GM19328 (cell line): Measurements from ENCODE around the gene NIM1K.
A peak's percentile ranks its signal among the peaks of the same experiment; 100 is the strongest.
"Not testable (repeated sequence)": the region's sequence is repeated elsewhere in the genome, so short reads cannot be mapped to it uniquely, and the experiment has no call there.

Experiments
- ATAC-seq: cut with Tn5 transposase; IDR thresholded peaks from one replicate; pipeline ENCODE4 v1.9.1; 2021; ENCODE audit warnings: mild to moderate bottlenecking, moderate library complexity; ENCODE audit not compliant: unreplicated experiment

NIM1K gene

DNA sequence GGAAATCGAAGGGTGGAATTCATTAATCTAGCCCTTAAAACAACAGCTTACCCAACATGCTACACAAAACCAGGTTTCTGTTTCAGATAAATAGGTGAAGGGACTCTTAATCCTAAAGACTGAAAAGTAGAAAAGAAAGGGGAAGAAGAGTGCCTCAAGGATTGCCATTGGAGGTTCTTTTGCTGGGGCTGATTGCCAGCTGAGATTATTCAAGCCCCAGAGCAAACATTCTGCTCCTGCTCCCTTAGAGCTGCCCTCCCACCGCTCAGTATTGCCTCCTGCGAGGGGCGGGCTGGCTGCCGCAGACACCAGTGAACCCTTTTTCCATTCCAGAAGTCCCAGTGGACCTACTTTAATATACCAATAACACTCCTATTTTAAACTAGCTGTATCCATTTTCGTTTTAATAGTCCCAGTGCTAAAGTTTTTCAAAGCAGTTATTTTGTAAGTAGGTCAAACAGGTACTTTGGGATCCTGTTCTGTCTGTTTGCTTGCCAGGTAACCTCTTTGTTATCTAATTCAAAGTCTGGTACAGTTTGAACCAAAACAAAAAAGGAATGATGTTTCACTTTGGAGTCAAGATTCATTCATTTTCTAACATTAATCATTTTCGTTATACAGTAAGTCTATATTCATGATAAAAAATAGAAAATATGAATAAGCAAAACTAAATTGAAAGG lies 82.5 kb downstream of the NIM1K start:
- no peak for ATAC-seq

DNA sequence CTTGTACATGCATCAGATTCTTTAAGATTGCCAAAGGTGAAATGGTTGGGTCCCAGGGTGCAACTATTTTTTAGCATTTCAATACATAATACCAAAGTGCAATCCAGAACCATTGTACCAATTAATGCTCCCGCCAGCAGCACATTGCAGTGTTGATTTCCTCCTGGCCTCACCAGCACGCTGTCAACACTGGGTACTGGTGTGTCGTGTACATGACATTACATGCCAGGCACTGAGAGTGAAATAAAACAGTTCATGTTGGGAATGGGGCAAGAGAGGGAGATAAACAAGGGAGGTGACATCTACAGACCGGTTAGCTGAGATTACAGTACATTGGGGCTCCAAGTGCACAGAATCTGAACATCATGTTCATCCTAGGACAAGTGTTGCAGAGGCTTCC lies 83.4 kb downstream of the NIM1K start:
- no peak for ATAC-seq

DNA sequence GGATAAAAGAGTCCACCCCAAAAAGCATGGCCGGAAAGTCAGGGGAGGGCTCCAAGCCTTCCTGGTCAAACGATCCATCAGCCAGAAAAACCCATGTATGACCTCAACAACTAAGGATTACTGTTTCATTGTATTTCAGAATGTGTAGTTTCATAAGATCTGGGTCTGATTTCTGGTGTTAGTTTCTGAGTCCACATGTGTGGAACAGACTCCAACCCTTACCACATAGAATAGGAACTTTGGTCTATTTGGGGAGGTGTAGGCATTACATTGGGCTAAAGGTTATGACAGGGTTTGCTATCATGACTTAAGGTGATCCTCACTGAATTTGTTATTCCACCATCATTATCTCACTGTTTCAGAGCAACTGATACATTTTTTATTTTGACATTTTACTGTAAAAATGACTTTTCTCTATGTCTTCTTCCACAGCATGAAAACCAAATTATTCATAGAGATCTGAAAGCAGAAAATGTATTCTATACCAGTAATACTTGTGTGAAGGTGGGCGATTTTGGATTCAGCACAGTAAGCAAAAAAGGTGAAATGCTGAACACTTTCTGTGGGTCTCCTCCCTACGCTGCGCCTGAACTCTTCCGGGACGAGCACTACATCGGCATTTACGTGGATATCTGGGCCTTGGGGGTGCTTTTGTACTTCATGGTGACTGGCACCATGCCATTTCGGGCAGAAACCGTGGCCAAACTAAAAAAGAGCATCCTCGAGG lies 87.7 kb downstream of the NIM1K start:
- ATAC-seq = no peak

DNA sequence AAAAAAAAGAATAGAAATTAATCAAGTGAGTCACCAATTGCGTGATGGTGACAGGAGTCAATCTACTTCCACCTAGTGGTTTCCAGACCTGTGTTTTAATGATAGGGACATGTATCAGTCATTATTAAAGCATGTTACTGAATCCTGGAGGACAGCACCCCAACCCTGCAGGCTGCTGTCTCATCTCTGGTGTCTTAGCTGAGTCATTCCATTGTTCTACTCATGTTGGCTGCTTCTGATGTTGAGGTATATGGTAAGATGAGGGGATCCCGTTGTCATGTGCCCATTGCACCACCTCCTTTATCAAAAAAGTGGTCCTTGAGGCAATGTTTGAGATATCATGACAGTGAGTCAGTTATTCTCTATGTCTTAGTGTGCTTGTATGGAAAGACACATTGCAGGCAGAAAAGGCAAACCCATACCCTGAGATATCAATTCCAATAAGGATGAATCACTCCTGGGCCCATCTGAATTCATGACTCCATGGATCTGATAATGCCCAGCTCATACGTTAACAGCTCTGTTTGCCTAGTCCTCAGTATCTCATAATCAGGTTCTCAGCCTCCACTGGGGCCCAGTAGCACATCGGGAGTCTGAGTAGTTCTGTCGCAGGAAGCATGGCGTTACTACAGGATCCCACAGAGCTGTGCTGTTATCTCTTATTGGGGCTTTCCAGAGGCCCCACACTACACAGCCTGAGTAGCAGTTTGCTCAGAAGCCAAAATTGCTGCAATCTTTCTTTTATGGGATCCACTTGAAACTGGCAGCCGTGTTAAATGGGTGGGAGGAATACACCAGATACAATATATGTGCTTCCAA lies 90.0 kb downstream of the NIM1K start:
- no peak for ATAC-seq

DNA sequence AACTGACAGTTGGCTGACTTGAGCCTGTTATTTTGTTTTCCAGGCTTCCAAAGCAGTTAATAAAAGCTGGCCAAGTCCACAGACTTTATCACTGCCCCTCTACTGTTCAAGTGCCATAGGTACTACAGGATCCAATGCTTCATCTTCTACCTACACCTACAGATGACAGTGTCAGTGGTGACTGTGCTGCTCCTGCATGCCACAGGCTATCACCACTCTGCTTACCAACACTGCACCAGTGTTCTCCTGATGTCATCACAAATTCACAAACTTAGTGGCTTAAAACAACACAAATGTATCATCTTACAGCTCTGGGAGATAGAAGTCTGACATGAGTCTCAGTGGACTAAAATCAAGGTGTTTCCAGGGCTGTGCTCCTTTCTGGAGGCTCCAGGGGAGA lies 94.6 kb downstream of the NIM1K start:
- ATAC-seq = no peak

DNA sequence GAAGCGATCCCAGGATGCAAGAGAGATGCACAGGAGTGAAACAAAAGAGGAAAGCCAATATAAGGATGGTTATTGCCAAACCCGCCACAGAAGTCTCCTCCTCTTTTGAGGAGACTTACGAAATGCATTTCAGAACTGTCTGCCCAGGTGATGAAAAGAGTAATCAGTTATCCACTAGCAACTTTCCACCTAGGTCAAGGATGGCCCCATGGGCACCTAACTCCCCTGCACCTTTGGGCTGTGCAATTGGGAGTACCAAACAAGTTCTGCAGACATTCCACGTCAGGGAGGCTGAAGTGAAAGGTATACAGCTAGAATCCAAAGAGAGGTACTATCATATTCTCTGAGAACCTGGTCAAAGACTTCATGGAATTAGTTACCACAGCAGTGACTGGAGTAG lies 95.5 kb downstream of the NIM1K start:
- ATAC-seq = no peak

DNA sequence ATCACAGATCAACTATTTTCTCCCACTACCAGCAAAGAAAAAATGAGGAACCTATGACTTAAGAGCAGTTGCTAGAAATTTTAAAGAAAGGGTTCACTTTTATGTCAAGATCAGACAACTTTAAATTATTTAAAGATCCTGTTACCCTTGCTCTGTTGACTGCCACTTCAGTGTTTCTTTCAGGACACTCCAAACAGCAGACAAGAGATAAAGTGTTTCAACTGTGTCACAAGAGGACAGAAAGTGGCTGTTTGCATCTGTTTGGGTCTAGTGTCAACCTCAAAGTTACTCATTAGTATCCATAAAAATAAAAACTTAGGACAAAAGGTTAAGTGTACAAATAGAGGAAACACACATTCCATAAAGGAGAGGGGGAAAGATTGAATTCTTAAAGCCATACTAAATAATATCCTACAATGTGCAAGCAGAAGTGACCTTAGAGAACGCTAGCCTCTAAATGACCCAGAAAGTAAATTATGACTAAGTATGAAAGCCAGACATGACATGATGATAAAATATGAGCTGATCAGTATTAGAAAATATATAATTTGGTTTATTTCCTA lies 96.3 kb downstream of the NIM1K start:
- ATAC-seq = no peak

DNA sequence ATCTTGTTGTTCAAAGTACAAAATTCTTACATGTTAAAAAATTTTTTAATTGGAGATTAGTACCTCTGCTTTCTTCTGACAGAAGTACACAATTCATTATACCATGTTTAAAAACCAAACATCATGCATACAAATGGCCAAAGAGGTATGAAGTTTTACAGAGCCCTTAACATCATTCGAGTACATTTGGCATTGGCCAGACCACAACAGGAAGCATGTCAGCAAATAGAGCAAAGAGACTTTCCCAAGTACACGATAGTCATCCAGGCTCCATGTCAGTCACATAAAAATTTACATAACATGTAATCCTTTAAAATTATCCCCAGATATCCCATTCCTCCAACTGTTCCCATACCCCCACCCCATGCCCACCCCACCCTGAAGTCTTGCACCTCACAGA lies 98.7 kb downstream of the NIM1K start:
- no peak for ATAC-seq

DNA sequence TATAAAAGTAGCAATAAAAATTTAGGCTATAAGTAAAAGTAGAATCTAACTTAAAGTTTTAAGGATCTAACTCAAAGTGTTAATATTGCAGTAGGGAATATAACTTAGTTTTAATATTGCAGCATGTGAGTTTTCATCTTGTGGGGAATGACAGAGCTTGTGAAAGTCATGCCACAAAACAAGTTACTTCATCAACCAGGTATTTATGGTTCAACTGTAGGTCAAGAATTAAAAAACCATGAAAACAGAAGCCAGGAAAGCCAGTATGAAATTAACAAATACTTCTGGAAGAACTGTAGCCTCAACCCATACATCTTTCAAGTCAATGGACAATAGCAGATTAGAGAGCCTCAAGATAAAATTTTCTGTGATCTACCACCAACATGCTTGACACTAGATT lies 102.2 kb downstream of the NIM1K start:
- no peak for ATAC-seq

DNA sequence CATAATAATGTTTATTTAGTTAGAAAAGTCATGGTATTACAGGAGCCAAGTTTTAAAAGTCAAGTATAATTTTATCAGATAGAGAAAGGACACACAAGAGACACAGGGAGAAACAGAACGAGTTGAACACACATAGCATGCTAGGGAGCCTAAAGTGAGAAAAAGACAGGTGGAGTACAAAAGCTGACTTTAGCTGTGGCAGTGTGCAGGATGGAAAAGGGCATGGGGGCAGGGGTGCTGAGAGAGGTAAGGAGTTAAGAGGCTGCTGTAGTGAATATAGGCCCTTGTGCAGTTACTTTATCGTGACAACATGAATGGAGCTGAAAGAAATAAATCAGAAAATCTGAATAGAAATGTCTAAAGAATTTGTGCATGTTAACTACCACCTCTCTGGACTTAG lies 103.2 kb downstream of the NIM1K start:
- ATAC-seq = no peak

DNA sequence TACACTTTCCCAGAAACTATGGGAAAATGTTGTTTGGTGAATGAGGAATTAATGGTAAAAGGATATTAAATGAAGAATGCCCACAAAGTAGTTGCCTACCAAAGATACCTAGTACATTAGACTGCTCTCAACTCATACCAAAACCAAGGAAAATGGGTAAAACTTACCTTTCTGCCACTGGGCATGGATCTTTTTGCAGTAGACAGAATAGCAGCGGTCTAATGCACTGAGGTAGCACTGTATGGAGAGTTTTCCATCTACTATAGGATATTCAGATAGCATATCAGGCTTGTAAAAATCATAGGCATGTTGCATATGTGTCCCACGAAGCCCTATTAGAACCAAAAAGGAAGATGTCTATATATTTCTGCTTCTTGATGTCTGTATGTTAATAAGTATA lies 104.8 kb downstream of the NIM1K start:
- ATAC-seq = no peak

DNA sequence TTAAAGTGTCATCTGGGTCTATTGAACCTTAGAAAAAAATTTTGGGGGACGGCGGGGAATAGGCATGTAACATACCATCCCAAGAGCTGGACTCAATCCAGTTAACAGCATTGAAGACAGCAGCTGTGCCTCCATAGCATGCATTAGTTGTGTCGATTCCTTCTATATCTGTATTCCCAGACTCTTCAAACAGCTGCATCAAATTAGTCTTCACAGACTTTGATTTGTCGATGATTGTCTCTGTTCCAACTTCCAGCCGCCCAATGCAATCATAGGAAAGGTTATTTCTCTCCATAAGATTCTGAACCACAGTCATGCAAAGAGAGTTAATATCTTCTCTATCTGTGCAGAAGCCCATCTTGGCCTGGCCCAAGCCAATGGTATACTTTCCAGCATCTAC lies 106.4 kb downstream of the NIM1K start:
- no peak for ATAC-seq

DNA sequence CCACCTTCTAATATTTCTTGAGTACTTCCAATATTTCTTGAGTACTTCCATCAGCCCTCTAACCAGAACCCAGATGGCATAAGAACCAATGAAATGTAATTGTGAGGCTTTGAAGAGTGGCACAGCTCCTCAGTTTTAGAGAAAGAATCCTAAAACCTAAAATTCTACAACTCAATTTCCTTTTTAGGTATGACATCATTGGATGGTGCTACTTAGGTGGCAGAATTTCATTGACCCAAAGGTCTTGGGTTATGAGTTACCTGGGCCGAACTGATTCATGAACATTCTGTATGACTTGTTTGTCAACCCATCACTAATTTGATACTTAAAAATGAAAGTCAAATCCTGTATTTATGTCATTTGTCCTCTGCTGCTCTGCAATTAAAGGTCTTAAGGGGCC lies 108.1 kb downstream of the NIM1K start:
- no peak for ATAC-seq

DNA sequence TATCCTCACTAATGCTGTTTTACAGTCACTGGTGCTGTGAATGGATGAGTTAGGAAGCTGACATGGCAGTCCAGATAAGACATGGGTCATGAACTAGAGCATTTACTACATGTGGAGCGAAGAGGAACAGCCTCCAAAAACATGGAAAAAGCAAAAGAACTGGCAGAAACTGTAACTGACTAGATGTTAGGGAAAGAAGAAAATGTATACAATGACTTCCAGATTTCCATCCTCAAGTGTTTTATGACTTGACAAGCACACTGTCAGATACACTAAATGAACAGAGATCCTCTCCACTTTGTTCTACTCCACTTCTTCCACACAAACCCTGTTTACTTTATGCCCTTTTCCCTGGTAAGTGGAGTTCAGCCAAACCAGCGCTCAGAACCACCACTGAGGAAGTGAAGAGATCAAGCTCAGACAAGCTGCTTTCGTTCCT lies 109.6 kb downstream of the NIM1K start:
- ATAC-seq = no peak

DNA sequence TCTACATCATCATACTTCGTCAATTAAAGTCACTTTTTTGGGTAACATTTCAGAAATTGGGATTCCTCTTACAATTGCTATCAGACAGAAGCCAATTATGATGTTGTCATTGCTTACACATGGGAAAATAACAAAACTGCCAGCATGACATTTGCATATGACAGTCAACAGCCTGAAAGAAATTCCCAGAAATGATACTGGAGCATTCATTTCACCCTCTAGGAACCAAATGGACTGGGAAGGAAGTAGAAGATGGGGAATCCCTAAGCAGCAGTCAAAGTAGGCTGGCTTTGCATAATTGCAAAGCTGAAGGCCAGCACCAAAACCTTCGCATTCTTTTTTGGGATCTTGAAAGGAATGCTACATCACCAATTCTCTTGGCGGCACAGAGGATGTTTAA lies 110.5 kb downstream of the NIM1K start:
- ATAC-seq = no peak

DNA sequence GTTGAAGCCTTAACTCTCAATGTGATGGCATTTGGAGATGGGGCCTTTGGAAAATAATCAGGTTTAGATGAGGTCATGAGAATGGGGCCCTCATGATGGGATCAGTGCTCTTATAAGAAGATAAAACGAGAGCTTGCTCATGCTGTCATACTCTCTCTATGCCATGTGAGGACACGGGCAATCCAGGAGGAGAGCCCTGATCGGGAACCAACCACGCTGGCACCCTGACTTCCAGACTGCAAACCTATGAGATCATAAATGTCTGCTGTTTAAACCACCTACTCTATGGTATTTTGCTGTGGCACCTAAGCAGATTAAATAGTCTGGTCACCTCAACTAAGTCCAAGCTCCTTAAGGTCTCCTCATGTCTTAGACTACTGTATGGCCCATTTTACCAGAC lies 111.2 kb downstream of the NIM1K start:
- no peak for ATAC-seq

DNA sequence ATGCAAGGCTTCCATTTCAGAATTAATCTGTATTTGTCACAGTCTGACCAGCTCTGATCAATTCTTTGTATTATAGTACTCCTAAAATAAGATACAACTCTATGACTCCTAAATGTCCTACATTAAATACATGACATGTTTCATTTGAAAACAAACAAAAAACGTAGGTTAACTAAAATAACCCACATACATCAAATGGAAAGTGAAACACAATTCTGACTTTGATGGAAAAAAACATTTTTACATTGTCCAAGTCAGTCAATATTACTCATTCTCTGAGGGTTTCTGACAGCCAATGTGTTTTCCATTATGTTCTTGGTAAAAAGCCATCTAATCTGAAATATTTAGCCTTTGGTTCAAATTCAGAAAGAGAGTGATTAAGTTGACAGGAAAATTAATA lies 112.5 kb downstream of the NIM1K start:
- no peak for ATAC-seq

DNA sequence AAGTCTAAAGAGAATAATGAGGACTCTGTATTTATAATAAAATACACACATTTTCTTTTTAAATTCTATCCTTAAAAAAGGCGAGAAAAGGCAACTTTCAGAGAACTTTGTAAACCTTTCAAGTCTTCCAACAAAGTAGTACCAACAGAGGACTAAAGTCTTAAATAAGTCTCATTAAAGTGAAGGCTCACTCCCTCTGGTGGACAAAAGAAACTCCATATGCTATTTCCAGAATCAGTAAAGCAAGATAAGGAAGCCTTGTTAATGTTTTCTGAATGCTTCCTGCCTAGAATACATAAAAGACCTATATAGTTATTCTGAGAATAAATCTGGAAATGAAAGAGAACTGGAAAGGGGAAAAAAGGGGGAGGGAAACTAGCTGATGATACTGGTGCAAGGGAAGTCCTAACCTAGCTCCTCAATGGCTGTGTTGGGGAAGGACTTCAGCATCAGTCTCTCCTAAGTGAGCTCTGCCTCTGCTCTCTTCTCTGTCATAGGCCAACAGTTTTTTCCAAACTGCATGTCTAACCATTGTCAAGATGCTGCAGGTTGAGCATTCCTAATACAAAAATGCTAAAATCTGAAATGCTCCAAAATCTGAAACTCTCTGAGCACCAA lies 114.0 kb downstream of the NIM1K start:
- peak; percentile 60 for ATAC-seq

DNA sequence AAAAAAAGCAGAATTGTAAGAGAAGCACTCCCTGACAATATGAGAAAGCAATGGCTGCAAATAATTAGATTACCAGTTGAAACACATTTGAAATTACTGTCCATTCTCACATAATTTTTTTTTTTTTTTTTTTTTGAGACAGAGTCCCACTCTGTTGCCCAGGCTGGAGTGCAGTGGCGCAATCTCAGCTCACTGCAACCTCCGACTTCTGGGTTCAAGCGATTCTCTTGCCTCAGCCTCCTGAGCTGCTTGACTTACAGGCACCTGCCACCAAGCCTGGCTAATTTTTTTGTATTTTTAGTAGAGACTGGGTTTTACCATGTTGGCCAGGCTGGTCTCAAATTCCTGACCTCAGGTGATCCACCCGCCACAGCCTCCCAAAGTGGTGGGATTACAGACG lies 114.9 kb downstream of the NIM1K start:
- ATAC-seq = not testable (repeated sequence)

DNA sequence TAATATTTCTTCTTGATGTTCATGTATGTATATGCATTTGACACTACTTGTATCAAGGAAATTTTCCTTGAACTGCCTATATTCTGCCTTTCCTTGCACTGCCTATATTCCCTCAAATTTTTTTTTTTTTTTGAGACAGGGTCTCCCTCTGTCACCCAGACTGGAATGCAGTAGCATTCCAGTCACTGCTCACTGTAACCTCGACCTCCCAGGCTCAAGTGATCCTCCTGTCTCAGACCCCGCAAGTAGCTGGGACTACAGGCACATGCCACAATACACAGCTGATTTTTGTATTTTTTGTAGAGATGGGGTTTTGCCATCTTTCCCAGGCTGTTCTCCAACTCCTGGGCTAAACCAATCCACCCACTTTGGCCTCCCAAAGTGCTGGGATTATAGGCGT lies 117.1 kb downstream of the NIM1K start:
- ATAC-seq = no peak

DNA sequence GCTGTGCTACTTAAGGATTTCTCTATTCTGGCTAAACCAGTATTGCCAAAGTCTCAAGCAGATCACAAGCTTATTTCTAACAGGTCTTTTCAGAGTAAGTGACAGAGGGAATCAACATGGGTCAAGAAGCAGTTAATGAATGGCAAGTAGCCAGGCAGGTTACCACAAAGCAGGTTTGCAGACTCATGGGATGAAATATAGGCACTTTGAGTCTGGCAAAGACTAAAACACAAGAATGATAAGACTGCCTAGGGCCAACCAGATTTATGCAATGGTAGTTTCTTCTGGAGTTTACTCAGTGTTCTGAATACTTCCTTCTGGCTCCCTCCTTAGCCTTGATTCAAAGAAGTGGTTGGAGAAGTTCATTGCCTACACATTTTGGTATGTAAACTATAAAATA lies 117.6 kb downstream of the NIM1K start:
- ATAC-seq = no peak
